Esophagus squamous epithelium (tissue), 5 donors: Measurements from ENCODE around the gene SLC19A1. TPM values are rescaled to one million over a fixed set of nuclear protein-coding genes. Genes with fewer than 3 reads are reported as not detected.

Experiments
- DNase-seq: peaks from one replicate; lab custom pipeline; 2025; lab: John Stamatoyannopoulos, UW
- H3K27ac ChIP-seq, 4 donors: fragments of 200-600 bp; sonication (generic); one replicate each; pipeline ENCODE4 v1.5.1; 2016 to 2019; ENCODE audit warnings: mild to moderate bottlenecking in 1 of 4
- H3K27me3 ChIP-seq, 4 donors: fragments of 200-600 bp; sonication (generic); 1 replicate in 3 of 4; 2 replicates in 1 of 4; pipeline versions ENCODE4 v1.5.1 to v1.6.0; 2017 to 2021; ENCODE audit warnings: antibody characterized with exemption in 1 of 4
- H3K36me3 ChIP-seq, 3 donors: fragments of 200-600 bp; sonication (generic); one replicate each; pipeline ENCODE4 v1.5.1; 2016 to 2019
- H3K4me1 ChIP-seq, 3 donors: fragments of 200-600 bp; sonication (generic); one replicate each; pipeline ENCODE4 v1.5.1; 2017 to 2019
- H3K4me3 ChIP-seq, 4 donors: fragments of 200-600 bp; sonication (generic); 1 replicate in 3 of 4; 2 replicates in 1 of 4; pipeline ENCODE4 v1.5.1; 2016 to 2019; ENCODE audit warnings: mild to moderate bottlenecking in 2 of 4, moderate library complexity in 1 of 4
- H3K9me3 ChIP-seq, 3 donors: fragments of 200-600 bp; sonication (generic); one replicate each; pipeline ENCODE4 v1.5.1; 2016 to 2019
- CTCF ChIP-seq, 6 experiments: fragments of 450-650 bp in 4 of 6; fragments of 200-600 bp in 2 of 6; sonication (generic) in 2 of 6; IDR thresholded peaks; one replicate each; pipeline ENCODE4 v1.5.1; 2016 to 2019; ENCODE audit warnings: antibody characterized with exemption in 6 of 6, mild to moderate bottlenecking in 4 of 6, moderate library complexity in 4 of 6
- POLR2A ChIP-seq, 4 donors: fragments of 450-650 bp; IDR thresholded peaks; one replicate each; pipeline ENCODE4 v1.6.1; 2017; ENCODE audit warnings: antibody characterized with exemption in 4 of 4, mild to moderate bottlenecking in 4 of 4, moderate library complexity in 3 of 4
- WGBS, 2 donors: methylation state at CpG; one replicate each; pipeline ENCODE4 v1.1.5; 2018; 5-methylcytosine and 5-hydroxymethylcytosine counted together
- intact Hi-C: fragments of 100-400 bp; cut with DNase I; formaldehyde crosslinking; loops from one replicate; pipeline ENCODE4 v1.15.0; 2022
- total RNA-seq, 4 donors: library from RNA; depleted of rRNA; stranded (reverse); fragments of >200 nt; gene quantifications; one replicate each; pipeline ENCODE4 v1.1.0, GENCODE V29; 2016
- donor health status: DM: yes; HTN: yes; CAD: no.

Gene SLC19A1
- total RNA-seq, 4 donors from 2014 or later: 1.6 to 4.6 (median 2.9) TPM

- Histone ChIP-seq H3K27me3 (peaks cover 0 to 31% (median 0%) of the 10 kb centered on the region in 4 donors), H3K4me1 (peaks cover 21 to 69% (median 35%) of the 10 kb centered on the region in 3 donors), H3K9me3 (no peaks in the 10 kb centered on the region), H3K4me3 (no peak overlapping the region), H3K27ac (peak overlapping the region in 1 of 4 donors; percentile 91), H3K36me3 (peaks cover 0 to 19% (median 0%) of the 10 kb centered on the region in 3 donors)
- no peak for TF ChIP-seq CTCF (IDR thresholded peaks at IDR 0.05)
- TF ChIP-seq POLR2A (IDR thresholded peaks at IDR 0.05): no peak
- intact Hi-C loops: no loop called here
- no peak for DNase-seq
- no CpG with 5 or more reads among the region's 14 CpGs for WGBS, 2 donors
Measured at GRCh38 chr21:45468971-45469272, 73.3 kb downstream of the SLC19A1 start.

DNA sequence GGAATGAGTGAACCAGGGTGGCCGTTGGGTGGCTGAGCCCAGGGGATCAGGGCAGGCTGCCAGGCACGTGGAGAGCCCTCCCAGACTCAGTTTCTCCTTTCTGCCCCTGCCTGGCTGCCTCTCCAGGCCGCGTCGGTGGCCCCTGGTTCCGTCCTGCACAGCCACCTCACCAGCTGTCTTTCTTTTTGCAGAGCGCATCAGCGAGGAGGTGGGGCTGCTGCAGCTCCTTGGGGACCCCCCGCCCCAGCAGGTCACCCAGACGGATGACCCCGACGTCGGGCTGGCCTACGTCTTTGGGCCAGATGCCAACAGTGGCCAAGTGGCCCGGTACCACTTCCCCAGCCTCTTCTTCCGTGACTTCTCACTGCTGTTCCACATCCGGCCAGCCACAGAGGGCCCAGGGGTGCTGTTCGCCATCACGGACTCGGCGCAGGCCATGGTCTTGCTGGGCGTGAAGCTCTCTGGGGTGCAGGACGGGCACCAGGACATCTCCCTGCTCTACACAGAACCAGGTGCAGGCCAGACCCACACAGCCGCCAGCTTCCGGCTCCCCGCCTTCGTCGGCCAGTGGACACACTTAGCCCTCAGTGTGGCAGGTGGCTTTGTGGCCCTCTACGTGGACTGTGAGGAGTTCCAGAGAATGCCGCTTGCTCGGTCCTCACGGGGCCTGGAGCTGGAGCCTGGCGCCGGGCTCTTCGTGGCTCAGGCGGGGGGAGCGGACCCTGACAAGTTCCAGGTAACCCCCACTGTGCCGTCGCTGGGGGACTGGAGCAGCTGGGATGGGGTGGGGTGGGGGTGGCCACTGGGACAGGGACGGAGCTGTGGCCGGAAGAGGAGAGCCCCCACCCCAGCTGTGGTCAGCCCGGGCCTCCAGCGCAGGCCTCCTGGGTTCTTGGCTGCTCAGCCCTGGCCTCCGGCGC lies 73.9 kb downstream of the SLC19A1 start:
- Histone ChIP-seq H3K4me3 (no peak overlapping the region), H3K9me3 (no peaks in the 10 kb centered on the region), H3K36me3 (peaks cover 0 to 19% (median 0%) of the 10 kb centered on the region in 3 donors), H3K4me1 (peaks cover 21 to 69% (median 35%) of the 10 kb centered on the region in 3 donors), H3K27me3 (peaks cover 0 to 38% (median 0%) of the 10 kb centered on the region in 4 donors), H3K27ac (peak overlapping the region in 1 of 4 donors; percentile 91)
- intact Hi-C loops: no loop called here
- no peak for DNase-seq
- WGBS, 2 donors: 76 to 86% methylated on average over 6 to 15 of the region's 45 CpGs
- TF ChIP-seq CTCF (IDR thresholded peaks at IDR 0.05) (no peak), POLR2A (IDR thresholded peaks at IDR 0.05) (no peak)

DNA sequence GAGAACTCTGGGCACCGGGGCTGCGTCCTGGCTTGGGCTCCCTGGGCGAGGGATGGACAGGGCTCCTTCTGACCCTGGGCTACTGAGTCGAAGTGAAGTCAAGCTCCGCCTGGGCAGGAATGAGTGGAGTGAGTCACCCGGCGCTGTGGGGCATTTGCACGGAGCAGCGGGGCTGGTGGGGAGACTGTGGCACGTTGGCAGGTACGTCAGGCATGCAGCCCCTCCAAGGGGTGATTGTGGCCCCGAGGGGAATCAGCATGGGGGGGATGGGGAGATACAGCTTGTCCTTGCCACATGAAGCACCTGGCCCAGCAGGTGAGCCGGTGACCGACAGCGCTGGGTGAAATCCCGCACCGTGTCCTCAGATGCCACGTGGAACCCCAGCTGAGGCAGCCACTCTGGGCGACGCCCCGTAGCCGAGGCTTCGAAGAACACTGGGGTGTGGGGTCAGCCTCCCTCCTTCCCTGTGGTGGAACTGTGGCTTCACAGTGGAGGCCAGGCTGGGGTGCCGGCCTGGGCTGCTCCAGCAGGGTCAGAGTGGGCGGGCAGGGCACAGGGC lies 74.9 kb downstream of the SLC19A1 start:
- Histone ChIP-seq H3K4me1 (peaks cover 19 to 59% (median 30%) of the 10 kb centered on the region in 3 donors), H3K9me3 (no peaks in the 10 kb centered on the region), H3K36me3 (peaks cover 0 to 15% (median 0%) of the 10 kb centered on the region in 3 donors), H3K27ac (peak overlapping the region in 1 of 4 donors; percentile 8), H3K27me3 (peaks cover 0 to 41% (median 0%) of the 10 kb centered on the region in 4 donors), H3K4me3 (no peak overlapping the region)
- no peak for TF ChIP-seq POLR2A (IDR thresholded peaks at IDR 0.05)
- TF ChIP-seq CTCF (IDR thresholded peaks at IDR 0.05): no peak
- DNase-seq: no peak
- intact Hi-C loops: no loop called here
- 80% methylated on average over 1 of the region's 25 CpGs; no CpG with 5 or more reads in 1 of the 2 donors for WGBS, 2 donors

- no peak for DNase-seq
- WGBS, 2 donors: 80% methylated on average over 1 to 3 of the region's 30 CpGs
- intact Hi-C loops: no loop called here
Measured at GRCh38 chr21:45466330-45467220, 75.7 kb downstream of the SLC19A1 start.

More at GRCh38 chr21:45466330-45467220, 75.7 kb downstream of the SLC19A1 start:
- Histone ChIP-seq H3K9me3 (peaks cover 0 to 3% (median 0%) of the 10 kb centered on the region in 3 donors), H3K27me3 (peaks cover 0 to 41% (median 0%) of the 10 kb centered on the region in 4 donors), H3K4me3 (no peak overlapping the region), H3K36me3 (peaks cover 0 to 15% (median 0%) of the 10 kb centered on the region in 3 donors), H3K4me1 (peaks cover 15 to 52% (median 22%) of the 10 kb centered on the region in 3 donors), H3K27ac (no peak overlapping the region)
- TF ChIP-seq CTCF (IDR thresholded peaks at IDR 0.05) (no peak), POLR2A (IDR thresholded peaks at IDR 0.05) (no peak)
